AG10803 (cell line): ENCODE data around the gene TAOK1.
A peak's percentile ranks its signal among the peaks of the same experiment; 100 is the strongest.
"Not testable (repeated sequence)": the region's sequence is repeated elsewhere in the genome, so short reads cannot be mapped to it uniquely, and the experiment has no call there.

Experiments
- DNase-seq: peaks from one replicate; pipeline ENCODE4 v3.0.0; 2010; ENCODE audit warnings: low read depth
- H3K4me3 ChIP-seq: 2 replicates; pipeline ENCODE4 v1.5.1; 2011; ENCODE audit warnings: mild to moderate bottlenecking, low read length, control low read depth
- CTCF ChIP-seq: conservative IDR thresholded peaks from 2 replicates; pipeline ENCODE4 v1.5.1; 2011; ENCODE audit warnings: mild to moderate bottlenecking, low read length, control low read depth, inconsistent platforms

TAOK1 gene

GRCh38 chr17:29461483-29462206, 71.5 kb downstream of the TAOK1 start:
- TF ChIP-seq CTCF: no peak
- peak; percentile 42 for DNase-seq
- H3K4me3 ChIP-seq: no peak overlapping the region

- no peak for TF ChIP-seq CTCF
- no peak for DNase-seq
- no peak overlapping the region for H3K4me3 ChIP-seq
These were observed 79.1 kb downstream of the TAOK1 start for GRCh38 chr17:29469276-29469675.

GRCh38 chr17:29473437-29473836, 83.3 kb downstream of the TAOK1 start:
- H3K4me3 ChIP-seq, DNase-seq: not testable (repeated sequence)

GRCh38 chr17:29474297-29474696, 84.1 kb downstream of the TAOK1 start:
- H3K4me3 ChIP-seq: no peak overlapping the region
- no peak for TF ChIP-seq CTCF
- no peak for DNase-seq

- no peak for DNase-seq
- no peak for TF ChIP-seq CTCF
- no peak overlapping the region for H3K4me3 ChIP-seq
These were observed 85.7 kb downstream of the TAOK1 start for GRCh38 chr17:29475891-29476290.

GRCh38 chr17:29480249-29480928, 90.2 kb downstream of the TAOK1 start:
- not testable (repeated sequence) for H3K4me3 ChIP-seq, DNase-seq

- TF ChIP-seq CTCF: no peak
- DNase-seq: no peak
- no peak overlapping the region for H3K4me3 ChIP-seq
These were observed 93.3 kb downstream of the TAOK1 start for GRCh38 chr17:29483503-29483902.

- H3K4me3 ChIP-seq: no peak overlapping the region
- peak; percentile 34 for DNase-seq
- TF ChIP-seq CTCF: no peak
These were observed 104.8 kb downstream of the TAOK1 start for GRCh38 chr17:29495011-29495410.
